ENCODE results near the gene DACH2. TPM values are rescaled to one million over a fixed set of nuclear protein-coding genes. Genes with fewer than 3 reads are reported as not detected.

The DACH2 gene
- total and polyA plus RNA-seq, 8 donors, result 0.06 to 2.7 (median 0.25) TPM

- FAIRE-seq, result no peak
- DNase-seq, result no peak
- Histone ChIP-seq H3K36me3 (no peaks in the 10 kb centered on the region), H3K27me3 (peaks cover 0 to 7% (median 0%) of the 10 kb centered on the region in 4 donors), H3K27ac (no peak overlapping the region), H3K4me3 (no peak overlapping the region), H3K9me3 (no peaks in the 10 kb centered on the region), H3K4me1 (no peaks in the 10 kb centered on the region)
- ATAC-seq, result no peak
- 53 to 63% methylated on average over 3 of the region's 3 CpGs for WGBS, 2 donors
- intact Hi-C loops (cut with DNase I), result no loop called here
- TF ChIP-seq CTCF (IDR thresholded peaks at IDR 0.05), result no peak
Measured at GRCh38 chrX:86724277-86724676, 576.0 kb downstream of the DACH2 start.

- WGBS, 2 donors, result 59 to 64% methylated on average over 3 of the region's 3 CpGs
- DNase-seq, result no peak
- FAIRE-seq, result no peak
Measured at GRCh38 chrX:86747091-86747490, 598.8 kb downstream of the DACH2 start.

GRCh38 chrX:86805241-86805640 is 657.0 kb downstream of the DACH2 start:
- Histone ChIP-seq H3K4me1 (no peaks in the 10 kb centered on the region), H3K27ac (no peak overlapping the region), H3K27me3 (peaks cover 0 to 14% (median 0%) of the 10 kb centered on the region in 4 donors), H3K9me3 (no peaks in the 10 kb centered on the region), H3K36me3 (no peaks in the 10 kb centered on the region), H3K4me3 (no peak overlapping the region)
- intact Hi-C loops (cut with DNase I), result no loop called here
- WGBS, 2 donors, result 54 to 71% methylated on average over 2 of the region's 2 CpGs
- FAIRE-seq, result no peak
- ATAC-seq, result no peak
- no peak for DNase-seq
- no peak for TF ChIP-seq CTCF (IDR thresholded peaks at IDR 0.05)

More at GRCh38 chrX:86747091-86747490, 598.8 kb downstream of the DACH2 start:
- no peaks in the 10 kb centered on the region for H3K4me1 ChIP-seq
- no peak overlapping the region for H3K27ac ChIP-seq
- no peak for ATAC-seq
- intact Hi-C loops (cut with DNase I), result no loop called here
- TF ChIP-seq CTCF (IDR thresholded peaks at IDR 0.05), result no peak
- peaks cover 0 to 6% (median 0%) of the 10 kb centered on the region in 4 donors for H3K27me3 ChIP-seq
- H3K36me3 ChIP-seq, result no peaks in the 10 kb centered on the region
- H3K9me3 ChIP-seq, result no peaks in the 10 kb centered on the region
- no peak overlapping the region for H3K4me3 ChIP-seq

GRCh38 chrX:86806786-86807185 is 658.5 kb downstream of the DACH2 start:
- DNase-seq (no peak), FAIRE-seq (no peak), ATAC-seq (peak in 1 of 4 donors; percentile 48)
- Histone ChIP-seq H3K4me1 (no peaks in the 10 kb centered on the region), H3K9me3 (no peaks in the 10 kb centered on the region), H3K27ac (no peak overlapping the region), H3K4me3 (no peak overlapping the region), H3K36me3 (no peaks in the 10 kb centered on the region), H3K27me3 (peaks cover 0 to 23% (median 4%) of the 10 kb centered on the region in 4 donors)
- WGBS, 2 donors, result 22 to 27% methylated on average over 2 of the region's 2 CpGs
- peak in 1 of 4 donors; percentile 31 for TF ChIP-seq CTCF (IDR thresholded peaks at IDR 0.05)
- intact Hi-C loops (cut with DNase I), result no loop called here

GRCh38 chrX:86809651-86810050 is 661.4 kb downstream of the DACH2 start:
- Histone ChIP-seq H3K27me3 (peaks cover 0 to 20% (median 9%) of the 10 kb centered on the region in 4 donors), H3K4me1 (no peaks in the 10 kb centered on the region), H3K27ac (no peak overlapping the region), H3K9me3 (no peaks in the 10 kb centered on the region), H3K4me3 (no peak overlapping the region), H3K36me3 (no peaks in the 10 kb centered on the region)
- DNase-seq (no peak), ATAC-seq (no peak), FAIRE-seq (no peak)
- TF ChIP-seq CTCF (IDR thresholded peaks at IDR 0.05), result no peak
- WGBS, 2 donors, result 6 to 7% methylated on average over 2 of the region's 2 CpGs
- intact Hi-C loops (cut with DNase I), result no loop called here

Data from pancreas (tissue), 10 donors.